H9 (cell line): Measurements from ENCODE around the gene TRIO. TPM values are rescaled to one million over a fixed set of nuclear protein-coding genes. Genes with fewer than 3 reads are reported as not detected.

Experiments
- DNase-seq: peaks from one replicate; pipeline ENCODE4 v3.0.0-alpha.2; 2017
- H2AFZ ChIP-seq: one replicate; pipeline ENCODE4 v1.6.1; 2013; ENCODE audit warnings: mild to moderate bottlenecking, low read length, control low read depth, moderate library complexity
- H2AK5ac ChIP-seq: 2 replicates; pipeline ENCODE4 v1.6.1; 2013; ENCODE audit warnings: low read length, control low read depth, mixed read lengths; ENCODE audit not compliant: insufficient read length
- H2BK120ac ChIP-seq: one replicate; pipeline ENCODE4 v1.6.1; 2013; ENCODE audit warnings: low read depth, mild to moderate bottlenecking, low read length, control low read depth, inconsistent platforms; ENCODE audit not compliant: poor library complexity, severe bottlenecking
- H2BK12ac ChIP-seq: 2 replicates; pipeline ENCODE4 v1.6.1; 2013; ENCODE audit warnings: low read length, control low read depth, mixed read lengths, low read depth; ENCODE audit not compliant: insufficient read length
- H2BK15ac ChIP-seq: 2 replicates; pipeline ENCODE4 v1.6.1; 2013; ENCODE audit warnings: low read depth, low read length, control low read depth
- H2BK20ac ChIP-seq: one replicate; pipeline ENCODE4 v1.6.1; 2013; ENCODE audit warnings: low read depth, mild to moderate bottlenecking, low read length, control low read depth, inconsistent platforms; ENCODE audit not compliant: poor library complexity, severe bottlenecking
- H2BK5ac ChIP-seq: 2 replicates; pipeline ENCODE4 v1.6.1; 2013; ENCODE audit warnings: low read length, control low read depth, mixed read lengths; ENCODE audit not compliant: insufficient read length
- H3K14ac ChIP-seq: 2 replicates; pipeline ENCODE4 v1.6.1; 2013; ENCODE audit warnings: low read length, control low read depth; ENCODE audit not compliant: insufficient read depth
- H3K18ac ChIP-seq: 2 replicates; pipeline ENCODE4 v1.6.1; 2013; ENCODE audit warnings: low read depth, mild to moderate bottlenecking, mixed read lengths, low read length, control low read depth; ENCODE audit not compliant: insufficient read length
- H3K23ac ChIP-seq: 2 replicates; pipeline ENCODE4 v1.6.1; 2013; ENCODE audit warnings: low read length, control low read depth, mixed read lengths, low read depth; ENCODE audit not compliant: insufficient read length
- H3K23me2 ChIP-seq: 2 replicates; pipeline ENCODE4 v1.6.1; 2013; ENCODE audit warnings: low read depth, mild to moderate bottlenecking, mixed read lengths, low read length, control low read depth; ENCODE audit not compliant: insufficient read length, poor library complexity, severe bottlenecking
- H3K27ac ChIP-seq: 2 replicates; pipeline ENCODE4 v1.5.1; 2013; ENCODE audit warnings: low read length, control low read depth, mixed read lengths, low read depth; ENCODE audit not compliant: insufficient read length
- H3K27me3 ChIP-seq: 2 replicates; pipeline ENCODE4 v1.6.1; 2013; ENCODE audit warnings: low read length, control low read depth, inconsistent platforms; ENCODE audit not compliant: insufficient read depth
- H3K4ac ChIP-seq: 2 replicates; pipeline ENCODE4 v1.6.1; 2013; ENCODE audit warnings: low read depth, mild to moderate bottlenecking, control low read depth, inconsistent platforms, low read length, moderate library complexity
- H3K4me1 ChIP-seq: 2 replicates; pipeline ENCODE4 v1.6.1; 2013; ENCODE audit warnings: low read length, control low read depth, inconsistent platforms; ENCODE audit not compliant: insufficient read depth
- H3K4me2 ChIP-seq: 2 replicates; pipeline ENCODE4 v1.6.1; 2013; ENCODE audit warnings: low read length, control low read depth, mixed read lengths; ENCODE audit not compliant: insufficient read length, insufficient read depth
- H3K56ac ChIP-seq: 2 replicates; pipeline ENCODE4 v1.6.1; 2013; ENCODE audit warnings: low read depth, mild to moderate bottlenecking, mixed read lengths, low read length, control low read depth; ENCODE audit not compliant: insufficient read length
- H3K79me1 ChIP-seq: 2 replicates; pipeline ENCODE4 v1.6.1; 2013; ENCODE audit warnings: low read depth, mild to moderate bottlenecking, moderate library complexity, low read length, control low read depth, inconsistent platforms; ENCODE audit not compliant: insufficient read depth, poor library complexity, severe bottlenecking
- H3K79me2 ChIP-seq: 2 replicates; pipeline ENCODE4 v1.6.1; 2013; ENCODE audit warnings: low read length, control low read depth, inconsistent platforms; ENCODE audit not compliant: insufficient read depth
- H3K9ac ChIP-seq: 2 replicates; pipeline ENCODE4 v1.6.1; 2013; ENCODE audit warnings: low read length, control low read depth, mixed read lengths; ENCODE audit not compliant: insufficient read length; ENCODE audit errors: extremely low read depth
- H3K9me3 ChIP-seq: one replicate; pipeline ENCODE4 v1.6.1; 2013; ENCODE audit warnings: low read depth, low read length, inconsistent platforms; ENCODE audit not compliant: control insufficient read depth
- H3T11ph ChIP-seq: one replicate; pipeline ENCODE4 v1.6.1; 2013; ENCODE audit warnings: mild to moderate bottlenecking, low read length, control low read depth, inconsistent platforms
- H4K20me1 ChIP-seq: one replicate; pipeline ENCODE4 v1.6.1; 2013; ENCODE audit not compliant: control insufficient read depth, insufficient read length, insufficient read depth
- H4K5ac ChIP-seq: 2 replicates; pipeline ENCODE4 v1.6.1; 2013; ENCODE audit warnings: low read depth, mild to moderate bottlenecking, mixed read lengths, low read length, control low read depth; ENCODE audit not compliant: insufficient read length
- H4K8ac ChIP-seq: replicated peaks from 2 replicates; pipeline ENCODE4 v1.6.1; 2013; ENCODE audit warnings: low read length, control low read depth, mixed read lengths, low read depth; ENCODE audit not compliant: insufficient read length
- H4K91ac ChIP-seq: 2 replicates; pipeline ENCODE4 v1.6.1; 2013; ENCODE audit warnings: low read depth, mild to moderate bottlenecking, moderate library complexity, mixed read lengths, low read length, control low read depth; ENCODE audit not compliant: insufficient read length
- H3K27ac Mint-ChIP-seq, 3 experiments: 2 replicates in 2 of 3; 3 replicates in 1 of 3; pipeline ENCODE4 v1.8.0; 2020 to 2021; ENCODE audit warnings: mixed read lengths in 3 of 3, mild to moderate bottlenecking in 1 of 3, moderate library complexity in 1 of 3
- H3K27me3 Mint-ChIP-seq: 2 replicates; pipeline ENCODE4 v1.8.0; 2021; ENCODE audit warnings: low read depth, mild to moderate bottlenecking, moderate library complexity, mixed read lengths
- H3K36me3 Mint-ChIP-seq, 3 experiments: 2 replicates in 2 of 3; 3 replicates in 1 of 3; pipeline ENCODE4 v1.8.0; 2020 to 2021; ENCODE audit warnings: low read depth in 3 of 3, mixed read lengths in 3 of 3; ENCODE audit not compliant: insufficient read depth in 1 of 3
- H3K4me1 Mint-ChIP-seq, 2 experiments: 2 replicates each; pipeline ENCODE4 v1.8.0; 2020; ENCODE audit warnings: mixed read lengths in 2 of 2
- H3K4me3 Mint-ChIP-seq, 2 experiments: 2 replicates in 1 of 2; 3 replicates in 1 of 2; pipeline ENCODE4 v1.8.0; 2020 to 2021; ENCODE audit warnings: mild to moderate bottlenecking in 2 of 2, mixed read lengths in 2 of 2, moderate library complexity in 1 of 2
- H3K9me3 Mint-ChIP-seq, 2 experiments: 2 replicates in 1 of 2; 3 replicates in 1 of 2; pipeline ENCODE4 v1.8.0; 2020; ENCODE audit warnings: mild to moderate bottlenecking in 2 of 2, mixed read lengths in 2 of 2, moderate library complexity in 1 of 2
- CTCF ChIP-seq: fragments of 200-600 bp; sonication (generic); conservative IDR thresholded peaks from 3 replicates; pipeline ENCODE4 v1.8.0; 2021; ENCODE audit warnings: antibody characterized with exemption, mild to moderate bottlenecking
- WGBS: extraction: QIAGEN DNeasy Blood & Tissue Kit; methylation state at CpG from one replicate; pipeline ENCODE4 v1.1.7; 2013; ENCODE audit warnings: missing lambda C conversion rate, low lambda C conversion rate, mixed read lengths; ENCODE audit not compliant: insufficient read length; ENCODE audit errors: extremely low coverage; 5-methylcytosine and 5-hydroxymethylcytosine counted together
- total RNA-seq: library from RNA; stranded (reverse); gene quantifications from 2 replicates; pipeline ENCODE4 v1.2.1, GENCODE V29; 2021

Gene TRIO
- total RNA-seq, 1 experiment from 2014 or later, result 87.8 TPM

- no peak overlapping the region for H2BK15ac ChIP-seq
- no peak overlapping the region for H3K14ac ChIP-seq
- H3K4me2 ChIP-seq, result no peak overlapping the region
- no peaks in the 10 kb centered on the region for H3K79me2 ChIP-seq
- H3K4ac ChIP-seq, result no peak overlapping the region
- H3K27me3 ChIP-seq, result no peaks in the 10 kb centered on the region
- H3K9me3 ChIP-seq, result no peaks in the 10 kb centered on the region
- H2BK120ac ChIP-seq, result no peak overlapping the region
- H4K20me1 ChIP-seq, result no peaks in the 10 kb centered on the region
- peaks cover 5% of the 10 kb centered on the region; the same call in 1 of the 2 replicates for H3K4me1 ChIP-seq
- peaks cover 9 to 12% of the 10 kb centered on the region in 2 experiments for H3K9me3 Mint-ChIP-seq
- H3T11ph ChIP-seq, result no peak overlapping the region
- no peaks in the 10 kb centered on the region for H3K23me2 ChIP-seq
- H2BK5ac ChIP-seq, result no peak overlapping the region
- no peak overlapping the region for H3K9ac ChIP-seq
- no CpG with 5 or more reads among the region's 6 CpGs for WGBS
- H2BK20ac ChIP-seq, result no peak overlapping the region
- H2AFZ ChIP-seq, result no peak overlapping the region
- no peaks in the 10 kb centered on the region for H3K27me3 Mint-ChIP-seq
- no peak overlapping the region for H4K91ac ChIP-seq
- no peak overlapping the region for H3K27ac ChIP-seq
- no peak overlapping the region for H2BK12ac ChIP-seq
- peak overlapping the region in 2 of 3 experiments; percentile 34 to 90; a peak in 2 of 7 replicates for H3K27ac Mint-ChIP-seq
- H3K56ac ChIP-seq, result no peak overlapping the region
- H3K79me1 ChIP-seq, result no peaks in the 10 kb centered on the region
- no peak for DNase-seq
- H3K4me3 Mint-ChIP-seq, result no peak overlapping the region
- H3K18ac ChIP-seq, result no peak overlapping the region
- no peak for TF ChIP-seq CTCF
- H4K5ac ChIP-seq, result no peak overlapping the region
- peaks cover 27 to 38% (median 29%) of the 10 kb centered on the region in 3 experiments for H3K36me3 Mint-ChIP-seq
- H3K4me1 Mint-ChIP-seq, result peaks cover 24 to 26% of the 10 kb centered on the region in 2 experiments
- no peak overlapping the region for H4K8ac ChIP-seq
- H2AK5ac ChIP-seq, result no peak overlapping the region
- H3K23ac ChIP-seq, result no peak overlapping the region
Observed at GRCh38 chr5:14452685-14453454, 309.7 kb downstream of the TRIO start.
